ENCODE data around the gene ABCE1.

- TF ChIP-seq CTCF (conservative IDR thresholded peaks at IDR 0.05; ENCODE audit: low read depth, low read length): no peak
- TF ChIP-seq EZH2 (IDR thresholded peaks at IDR 0.05; ENCODE audit: borderline replicate concordance, low read depth, low read length, poor library complexity, severe bottlenecking): no peak
These were observed 5.4 kb downstream of the ABCE1 start for GRCh38 chr4:145103496-145103895.
